Measurements from ENCODE around the gene FAM13A. TPM values are rescaled to one million over a fixed set of nuclear protein-coding genes. Genes with fewer than 3 reads are reported as not detected.

FAM13A gene
- 69.5 and 141 TPM in 2 replicates for total RNA-seq (2011; cell fraction: chromatin; rRNA removed; ENCODE audit: low replicate concordance)
- 25.3 and 29.7 TPM in 2 replicates for total RNA-seq (2011; cell fraction: nucleolus; rRNA removed)
- total RNA-seq (2011; cell fraction: nucleoplasm; rRNA removed): 54.5 and 79.6 TPM in 2 replicates
- 11.3 and 15.5 TPM in 2 replicates for total RNA-seq (2014; rRNA removed)
- 22.3 and 23.1 TPM in 2 replicates for total RNA-seq (2014; rRNA removed; fragmentation: Illumina TruSeq; extraction: Trizol)
- total RNA-seq (2015; rRNA removed; fragmentation: Illumina TruSeq; extraction: Trizol): 15.9 and 18.5 TPM in 2 replicates
- total RNA-seq (2021): 13.7 and 14.1 TPM in 2 replicates
- 23.3 and 41.9 TPM in 2 replicates for polyA plus RNA-seq (2011; rRNA removed)
- polyA plus RNA-seq (2011; cell fraction: cytosol; rRNA removed): 7.1 and 23.1 TPM in 2 replicates
- polyA plus RNA-seq (2011; cell fraction: nucleus; rRNA removed): 32.1 and 73.5 TPM in 2 replicates
- polyA plus RNA-seq (2012): 11.7 and 13.0 TPM in 2 replicates
- 13.1 and 14.7 TPM in 2 replicates for polyA plus RNA-seq (2014; fragmentation: Illumina TruSeq; extraction: Trizol)
- 10 to 100 TPM; 14.4 to 15.3 TPM for polyA plus RNA-seq (2014; fragmentation: Nextera tagmentation; extraction: Ambion mirVana)
- polyA plus RNA-seq (2014; rRNA removed): 12.1 and 12.8 TPM in 2 replicates
- 50.1 and 111 TPM in 2 replicates for polyA minus RNA-seq (2011; rRNA and poly(A)+ RNA removed)
- polyA minus RNA-seq (2011; cell fraction: cytosol; rRNA and poly(A)+ RNA removed): 7.6 and 17.4 TPM in 2 replicates
- polyA minus RNA-seq (2011; cell fraction: nucleus; rRNA and poly(A)+ RNA removed): 56.5 and 184 TPM in 2 replicates
- Bru-seq, nascent RNA: percentile 68 among the genes with signal in this experiment
- percentile 71 among the genes with signal in this experiment for BruChase-seq, experiment 1, labeled RNA remaining after a 2-hour chase
- BruChase-seq, experiment 2, labeled RNA remaining after a 6-hour chase: percentile 67 among the genes with signal in this experiment
- long read RNA-seq, experiment 1, partial matches to known transcripts: 20 of 44 reads
- long read RNA-seq, experiment 1, other reads (novel, unspliced or antisense): 18 of 44 reads
- long read RNA-seq, experiment 2, partial matches to known transcripts: 2 of 9 reads
- long read RNA-seq, experiment 2, other reads (novel, unspliced or antisense): 7 of 9 reads
- long read RNA-seq, experiment 3, partial matches to known transcripts: 13 of 17 reads
- long read RNA-seq, experiment 3, other reads (novel, unspliced or antisense): 2 of 17 reads

DNA sequence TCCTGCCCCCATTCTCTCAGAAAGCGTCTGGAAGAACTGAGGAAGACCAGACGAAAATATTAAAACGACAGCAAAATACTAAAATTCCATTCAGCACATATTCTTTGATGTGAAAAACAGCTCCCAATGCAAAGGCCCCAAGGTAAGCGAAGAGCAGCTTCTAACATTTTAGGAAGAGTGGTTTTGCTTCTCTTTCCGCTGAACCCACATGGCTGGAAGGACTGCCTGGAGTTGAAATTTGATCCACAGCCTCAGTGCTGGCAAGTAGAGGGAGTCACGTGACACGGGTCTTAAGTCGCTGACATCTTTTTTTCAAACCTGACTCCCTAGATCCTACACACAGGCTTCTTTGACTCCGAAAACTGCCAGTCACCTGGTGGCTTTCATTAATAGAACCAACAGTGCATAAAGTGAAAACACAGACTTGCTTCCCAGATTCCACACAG, at the start of gene FAM13A:
Gene FAM13A, minus strand, starts transcription at position 233 of the 446 bp plus-strand sequence. Its CDS starts 221 bp downstream, at position 12.
- H3K4me2 ChIP-seq (ENCODE audit: insufficient read depth, low read length): peak within 1 kb of the TSS; percentile 82
- CTCF ChIA-PET (ENCODE audit: low intra/inter-chr PET ratio): no interaction called here
- intact Hi-C loops (cut with micrococcal nuclease): loop anchor here (2.0 kb wide), 1 partner anchor 54 kb away; the partner anchor contains the start of gene TIGD2
- BruUV-seq (replicated peaks): no TSS peak
- H4K20me1 ChIP-seq (replicated peaks; ENCODE audit: control insufficient read depth, insufficient read depth, low read length): no peaks in the 10 kb centered on the region
- H3K9me3 ChIP-seq (replicated peaks; ENCODE audit: control insufficient read depth, insufficient read depth, low read depth, low read length): no peaks in the 10 kb centered on the region
- H3K36me3 ChIP-seq (ENCODE audit: control insufficient read depth, insufficient read depth, low read length): 0 out of 3 replicates have a peak, but pooled peaks cover 6% of the 10 kb centered on the region
- H3K27me3 ChIP-seq (ENCODE audit: control insufficient read depth in 2 of 2, insufficient read depth in 2 of 2, low read length in 2 of 2): no peaks in the 10 kb centered on the region
- FAIRE-seq (peak; percentile 95), ATAC-seq (peak; percentile 90), DNase-seq (ENCODE audit: extremely low read depth in 1 of 4, low spot score in 3 of 4) (peak; percentile 74 to 96 (median 78))
- peak within 1 kb of the TSS; percentile 98 for H2AFZ ChIP-seq (ENCODE audit: low read depth, low read length)
- H3K4me1 ChIP-seq (replicated peaks in 1 of 2; ENCODE audit: control insufficient read depth in 2 of 2, insufficient read depth in 2 of 2, low read length in 2 of 2): peaks cover 4 to 17% of the 10 kb centered on the region in 2 experiments; a peak in 2 of 5 replicates
- WGBS (ENCODE audit: insufficient coverage, low coverage, missing lambda C conversion rate): 0% methylated on average over 9 of the region's 9 CpGs
- H3K9me1 ChIP-seq (ENCODE audit: control insufficient read depth, insufficient read depth, low read length): no peaks in the 10 kb centered on the region
- H3K9ac ChIP-seq (ENCODE audit: insufficient read depth in 1 of 2, low read depth in 2 of 2, low read length in 2 of 2): peak within 1 kb of the TSS; percentile 75 to 90
- peak within 1 kb of the TSS; percentile 79 for H3K27ac ChIP-seq (ENCODE audit: extremely low read depth, low read depth, low read length)
- POLR2A ChIA-PET: interaction anchor here (0.9 to 3.4 kb wide), 5 partner anchors 9 to 379 kb away, joined by 3 to 14 read pairs (median 4); no protein-coding TSS in a partner anchor
- peaks cover 49% of the 10 kb centered on the region for H3K79me2 ChIP-seq (ENCODE audit: control insufficient read depth, insufficient read depth, low read length)
- in situ Hi-C loops (cut with MboI): no loop called here
- peak within 1 kb of the TSS; percentile 59 for H3K4me3 ChIP-seq
- TF ChIP-seq MAFG (tag; conservative IDR thresholded peaks at IDR 0.05): peak; percentile 88
- peak; percentile 67 for TF ChIP-seq DPF2 (IDR thresholded peaks at IDR 0.05)
- peak; percentile 18 for TF ChIP-seq MEIS2 (IDR thresholded peaks at IDR 0.05; ENCODE audit: partially characterized antibody)
- peak; percentile 49; the same call in 1 of the 2 replicates for TF ChIP-seq NFIC (IDR thresholded peaks at IDR 0.05)
- no peak for TF ChIP-seq ZNF778 (CRISPR knock-in tag; IDR thresholded peaks at IDR 0.05)
- TF ChIP-seq XRCC5 (IDR thresholded peaks at IDR 0.05; ENCODE audit: low read depth, low read length): no peak
- TF ChIP-seq U2AF2 (optimal IDR thresholded peaks at IDR 0.05; ENCODE audit: low read depth, low read length): no peak
- TF ChIP-seq NCOA1 (IDR thresholded peaks at IDR 0.05; ENCODE audit: low read depth): no peak
- 0 out of 2 replicates have a peak, but pooled peaks have one; percentile 50 for TF ChIP-seq CXXC5 (CRISPR knock-in tag; IDR thresholded peaks at IDR 0.05)
- 0 out of 2 replicates have a peak, but pooled peaks have one; percentile 5 for TF ChIP-seq CREM (IDR thresholded peaks at IDR 0.05; ENCODE audit: low read depth)
- TF ChIP-seq SLC30A9 (CRISPR knock-in tag; IDR thresholded peaks at IDR 0.05): no peak
- TF ChIP-seq EP400 (IDR thresholded peaks at IDR 0.05): peak; percentile 91
- TF ChIP-seq, protein P1, sequence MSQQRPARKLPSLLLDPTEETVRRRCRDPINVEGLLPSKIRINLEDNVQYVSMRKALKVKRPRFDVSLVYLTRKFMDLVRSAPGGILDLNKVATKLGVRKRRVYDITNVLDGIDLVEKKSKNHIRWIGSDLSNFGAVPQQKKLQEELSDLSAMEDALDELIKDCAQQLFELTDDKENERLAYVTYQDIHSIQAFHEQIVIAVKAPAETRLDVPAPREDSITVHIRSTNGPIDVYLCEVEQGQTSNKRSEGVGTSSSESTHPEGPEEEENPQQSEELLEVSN (IDR thresholded peaks at IDR 0.05; ENCODE audit: borderline replicate concordance in 1 of 2, extremely low read depth in 1 of 2, insufficient read depth in 1 of 2, insufficient read length in 1 of 2, low read depth in 1 of 2, low read length in 1 of 2, poor library complexity in 1 of 2, severe bottlenecking in 1 of 2): peak in 1 of 2 experiments; percentile 43
- TF ChIP-seq, protein P2, sequence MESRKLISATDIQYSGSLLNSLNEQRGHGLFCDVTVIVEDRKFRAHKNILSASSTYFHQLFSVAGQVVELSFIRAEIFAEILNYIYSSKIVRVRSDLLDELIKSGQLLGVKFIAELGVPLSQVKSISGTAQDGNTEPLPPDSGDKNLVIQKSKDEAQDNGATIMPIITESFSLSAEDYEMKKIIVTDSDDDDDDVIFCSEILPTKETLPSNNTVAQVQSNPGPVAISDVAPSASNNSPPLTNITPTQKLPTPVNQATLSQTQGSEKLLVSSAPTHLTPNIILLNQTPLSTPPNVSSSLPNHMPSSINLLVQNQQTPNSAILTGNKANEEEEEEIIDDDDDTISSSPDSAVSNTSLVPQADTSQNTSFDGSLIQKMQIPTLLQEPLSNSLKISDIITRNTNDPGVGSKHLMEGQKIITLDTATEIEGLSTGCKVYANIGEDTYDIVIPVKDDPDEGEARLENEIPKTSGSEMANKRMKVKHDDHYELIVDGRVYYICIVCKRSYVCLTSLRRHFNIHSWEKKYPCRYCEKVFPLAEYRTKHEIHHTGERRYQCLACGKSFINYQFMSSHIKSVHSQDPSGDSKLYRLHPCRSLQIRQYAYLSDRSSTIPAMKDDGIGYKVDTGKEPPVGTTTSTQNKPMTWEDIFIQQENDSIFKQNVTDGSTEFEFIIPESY (CRISPR knock-in tag; IDR thresholded peaks at IDR 0.05): no peak
- no peak for TF ChIP-seq NCOA6 (IDR thresholded peaks at IDR 0.05)
- TF ChIP-seq ETV1 (tag; conservative IDR thresholded peaks at IDR 0.05; ENCODE audit: low read depth): peak; percentile 43

Measured in K562 (cell line).